Neural cell (in vitro differentiated cells): ENCODE measurements around the gene KRTAP5-6. TPM values are rescaled to one million over a fixed set of nuclear protein-coding genes. Genes with fewer than 3 reads are reported as not detected.

ENCODE experiments used
- H2AFZ ChIP-seq: fragments of 200-600, 300-800 bp; sonication (generic), shearing (Covaris generic); 2 replicates; pipeline ENCODE4 v1.6.0; 2014; ENCODE audit warnings: low read depth, mild to moderate bottlenecking, antibody characterized with exemption, low read length, moderate library complexity
- H3F3A ChIP-seq: fragments of 200-600 bp; shearing (Covaris generic); 2 replicates; pipeline ENCODE4 v1.6.1; 2016; ENCODE audit warnings: mild to moderate bottlenecking, moderate library complexity, mixed read lengths, antibody characterized with exemption, low read length; ENCODE audit not compliant: insufficient read depth, poor library complexity, severe bottlenecking
- H3K27ac ChIP-seq: fragments of 200-600, 300-800 bp; sonication (generic), shearing (Covaris generic); 2 replicates; pipeline ENCODE4 v1.5.1; 2014; ENCODE audit warnings: mild to moderate bottlenecking, low read length, moderate library complexity
- H3K27me3 ChIP-seq: fragments of 300-800, 200-600 bp; sonication (generic), shearing (Covaris generic); 2 replicates; pipeline ENCODE4 v1.6.0; 2014; ENCODE audit warnings: mild to moderate bottlenecking, low read depth, low read length, moderate library complexity; ENCODE audit not compliant: insufficient read depth
- H3K36me3 ChIP-seq: fragments of 300-800, 200-600 bp; sonication (generic), shearing (Covaris generic); 2 replicates; pipeline ENCODE4 v1.5.1; 2014; ENCODE audit warnings: mild to moderate bottlenecking, antibody characterized with exemption, low read length, moderate library complexity; ENCODE audit not compliant: insufficient read depth
- H3K4me2 ChIP-seq: fragments of 300-800, 200-600 bp; sonication (generic), shearing (Covaris generic); 2 replicates; pipeline ENCODE4 v1.6.0; 2014; ENCODE audit warnings: mild to moderate bottlenecking, low read length
- H3K4me3 ChIP-seq: fragments of 300-800, 200-600 bp; sonication (generic), shearing (Covaris generic); 2 replicates; pipeline ENCODE4 v1.5.1; 2014; ENCODE audit warnings: mild to moderate bottlenecking, low read length, moderate library complexity
- H3K79me2 ChIP-seq: fragments of 200-600 bp; shearing (Covaris generic); replicated peaks from 2 replicates; pipeline ENCODE4 v1.6.0; 2014; ENCODE audit warnings: mild to moderate bottlenecking, low read length, moderate library complexity; ENCODE audit not compliant: insufficient read depth
- H3K9ac ChIP-seq: fragments of 300-800, 200-600 bp; sonication (generic), shearing (Covaris generic); 2 replicates; pipeline ENCODE4 v1.6.1; 2016; ENCODE audit warnings: mild to moderate bottlenecking, low read length, mixed read lengths
- H3K9me2 ChIP-seq: fragments of 200-600 bp; shearing (Covaris generic); 2 replicates; pipeline ENCODE4 v1.6.1; 2016; ENCODE audit warnings: mild to moderate bottlenecking, low read length, mixed read lengths; ENCODE audit not compliant: insufficient read depth
- H3K9me3 ChIP-seq: fragments of 200-600, 300-800 bp; sonication (generic), shearing (Covaris generic); 2 replicates; pipeline ENCODE4 v1.6.1; 2016; ENCODE audit warnings: mild to moderate bottlenecking, mixed run types, low read length, moderate library complexity, mixed read lengths
- H4K20me1 ChIP-seq: fragments of 200-600 bp; shearing (Covaris generic); 2 replicates; pipeline ENCODE4 v1.6.1; 2016; ENCODE audit warnings: mild to moderate bottlenecking, mixed run types; ENCODE audit not compliant: insufficient read depth
- CTCF ChIP-seq: fragments of 450-650 bp; IDR thresholded peaks from 2 replicates; pipeline ENCODE4 v1.5.1; 2014; ENCODE audit warnings: antibody characterized with exemption, mild to moderate bottlenecking, moderate library complexity; ENCODE audit not compliant: poor library complexity, severe bottlenecking
- EP300 ChIP-seq: fragments of 450-650 bp; conservative IDR thresholded peaks from 2 replicates; pipeline ENCODE4 v1.6.1; 2014; ENCODE audit warnings: antibody characterized with exemption, mild to moderate bottlenecking, moderate library complexity; ENCODE audit not compliant: poor library complexity, severe bottlenecking
- EZH2 ChIP-seq: fragments of 200-600, 300-800 bp; shearing (Covaris generic), sonication (generic); IDR thresholded peaks from 2 replicates; pipeline ENCODE4 v1.6.1; 2014; ENCODE audit warnings: antibody characterized with exemption, low read length, borderline replicate concordance, mild to moderate bottlenecking; ENCODE audit not compliant: insufficient read depth, poor library complexity, severe bottlenecking
- MXI1 ChIP-seq: fragments of 450-650 bp; conservative IDR thresholded peaks from 2 replicates; pipeline ENCODE4 v1.6.1; 2014; ENCODE audit warnings: antibody characterized with exemption, mild to moderate bottlenecking; ENCODE audit not compliant: poor library complexity, severe bottlenecking
- POLR2AphosphoS5 ChIP-seq: IDR thresholded peaks from 2 replicates; pipeline ENCODE4 v1.6.1; 2012
- RAD21 ChIP-seq: fragments of 450-650 bp; conservative IDR thresholded peaks from 2 replicates; pipeline ENCODE4 v1.6.1; 2014; ENCODE audit warnings: antibody characterized with exemption, mild to moderate bottlenecking, moderate library complexity
- SMC3 ChIP-seq: fragments of 450-650 bp; conservative IDR thresholded peaks from 2 replicates; pipeline ENCODE4 v1.6.1; 2014; ENCODE audit warnings: antibody characterized with exemption, mild to moderate bottlenecking, moderate library complexity; ENCODE audit not compliant: poor library complexity
- TAF1 ChIP-seq: IDR thresholded peaks from 2 replicates; pipeline ENCODE4 v1.6.1; 2012; ENCODE audit warnings: low read depth
- polyA plus RNA-seq: library from polyadenylated mRNA; depleted of rRNA; stranded (reverse); fragments of >200 nt; gene quantifications from 2 replicates; pipeline ENCODE4 v1.2.3, GENCODE V29; 2014
- TF ChIP-seq, protein P1 (sequence below): IDR thresholded peaks from 2 replicates; pipeline ENCODE4 v1.6.1; 2012; ENCODE audit warnings: borderline replicate concordance

KRTAP5-6 gene
- polyA plus RNA-seq, 1 donor from 2014 or later: not detected

DNA sequence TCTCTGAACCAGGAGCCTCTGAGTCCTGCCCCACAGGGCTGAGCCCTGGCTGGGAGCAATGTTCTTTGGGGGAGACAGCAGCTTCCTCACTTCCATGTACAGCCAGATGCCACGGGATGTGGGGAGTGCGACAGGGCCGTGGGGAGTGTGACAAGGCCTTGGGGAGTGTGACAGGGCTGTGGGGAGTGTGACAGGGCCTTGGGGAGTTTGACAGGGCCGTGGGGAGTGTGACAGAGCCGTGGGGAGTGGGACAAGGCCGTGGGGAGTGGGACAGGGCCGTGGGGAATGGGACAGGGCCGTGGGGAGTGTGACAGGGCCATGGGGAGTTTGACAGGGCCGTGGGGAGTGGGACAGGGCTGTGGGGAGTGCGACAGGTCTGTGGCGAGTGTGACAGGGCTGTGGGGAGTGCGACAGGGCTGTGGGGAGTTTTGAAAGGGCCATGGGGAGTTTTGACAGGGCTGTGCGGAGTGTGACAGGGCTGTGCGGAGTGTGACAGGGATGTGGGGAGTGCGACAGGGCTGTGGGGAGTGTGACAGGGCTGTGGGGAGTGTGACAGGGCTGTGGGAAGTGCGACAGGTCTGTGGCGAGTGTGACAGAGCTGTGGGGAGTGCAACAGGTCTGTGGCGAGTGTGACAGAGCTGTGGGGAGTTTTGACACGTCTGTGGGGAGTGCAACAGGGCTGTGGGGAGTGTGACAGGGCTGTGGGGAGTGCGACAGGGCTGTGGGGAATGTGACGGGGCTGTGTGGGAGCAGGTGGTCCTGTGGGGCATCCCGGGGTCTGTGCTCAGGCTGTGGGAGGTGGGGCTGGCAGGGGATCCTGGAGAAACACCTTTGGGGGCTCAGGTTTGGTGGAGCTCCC lies 6.6 kb upstream of the KRTAP5-6 start:
- no peaks in the 10 kb centered on the region for H3K36me3 ChIP-seq
- H3K4me3 ChIP-seq: no peak overlapping the region
- no peak overlapping the region for H3K9ac ChIP-seq
- no peaks in the 10 kb centered on the region for H3K27me3 ChIP-seq
- H3K9me3 ChIP-seq: no peaks in the 10 kb centered on the region
- H4K20me1 ChIP-seq: no peaks in the 10 kb centered on the region
- H3F3A ChIP-seq: no peaks in the 10 kb centered on the region
- TF ChIP-seq POLR2AphosphoS5 (no peak), CTCF (no peak), MXI1 (no peak), SMC3 (no peak), RAD21 (no peak), EZH2 (no peak), TAF1 (no peak), EP300 (no peak)
- TF ChIP-seq, protein P1, sequence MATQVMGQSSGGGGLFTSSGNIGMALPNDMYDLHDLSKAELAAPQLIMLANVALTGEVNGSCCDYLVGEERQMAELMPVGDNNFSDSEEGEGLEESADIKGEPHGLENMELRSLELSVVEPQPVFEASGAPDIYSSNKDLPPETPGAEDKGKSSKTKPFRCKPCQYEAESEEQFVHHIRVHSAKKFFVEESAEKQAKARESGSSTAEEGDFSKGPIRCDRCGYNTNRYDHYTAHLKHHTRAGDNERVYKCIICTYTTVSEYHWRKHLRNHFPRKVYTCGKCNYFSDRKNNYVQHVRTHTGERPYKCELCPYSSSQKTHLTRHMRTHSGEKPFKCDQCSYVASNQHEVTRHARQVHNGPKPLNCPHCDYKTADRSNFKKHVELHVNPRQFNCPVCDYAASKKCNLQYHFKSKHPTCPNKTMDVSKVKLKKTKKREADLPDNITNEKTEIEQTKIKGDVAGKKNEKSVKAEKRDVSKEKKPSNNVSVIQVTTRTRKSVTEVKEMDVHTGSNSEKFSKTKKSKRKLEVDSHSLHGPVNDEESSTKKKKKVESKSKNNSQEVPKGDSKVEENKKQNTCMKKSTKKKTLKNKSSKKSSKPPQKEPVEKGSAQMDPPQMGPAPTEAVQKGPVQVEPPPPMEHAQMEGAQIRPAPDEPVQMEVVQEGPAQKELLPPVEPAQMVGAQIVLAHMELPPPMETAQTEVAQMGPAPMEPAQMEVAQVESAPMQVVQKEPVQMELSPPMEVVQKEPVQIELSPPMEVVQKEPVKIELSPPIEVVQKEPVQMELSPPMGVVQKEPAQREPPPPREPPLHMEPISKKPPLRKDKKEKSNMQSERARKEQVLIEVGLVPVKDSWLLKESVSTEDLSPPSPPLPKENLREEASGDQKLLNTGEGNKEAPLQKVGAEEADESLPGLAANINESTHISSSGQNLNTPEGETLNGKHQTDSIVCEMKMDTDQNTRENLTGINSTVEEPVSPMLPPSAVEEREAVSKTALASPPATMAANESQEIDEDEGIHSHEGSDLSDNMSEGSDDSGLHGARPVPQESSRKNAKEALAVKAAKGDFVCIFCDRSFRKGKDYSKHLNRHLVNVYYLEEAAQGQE: no peak
- no peak overlapping the region for H2AFZ ChIP-seq
- no peak overlapping the region for H3K4me2 ChIP-seq
- H3K27ac ChIP-seq: no peak overlapping the region
- no peaks in the 10 kb centered on the region for H3K79me2 ChIP-seq
- H3K9me2 ChIP-seq: no peaks in the 10 kb centered on the region

DNA sequence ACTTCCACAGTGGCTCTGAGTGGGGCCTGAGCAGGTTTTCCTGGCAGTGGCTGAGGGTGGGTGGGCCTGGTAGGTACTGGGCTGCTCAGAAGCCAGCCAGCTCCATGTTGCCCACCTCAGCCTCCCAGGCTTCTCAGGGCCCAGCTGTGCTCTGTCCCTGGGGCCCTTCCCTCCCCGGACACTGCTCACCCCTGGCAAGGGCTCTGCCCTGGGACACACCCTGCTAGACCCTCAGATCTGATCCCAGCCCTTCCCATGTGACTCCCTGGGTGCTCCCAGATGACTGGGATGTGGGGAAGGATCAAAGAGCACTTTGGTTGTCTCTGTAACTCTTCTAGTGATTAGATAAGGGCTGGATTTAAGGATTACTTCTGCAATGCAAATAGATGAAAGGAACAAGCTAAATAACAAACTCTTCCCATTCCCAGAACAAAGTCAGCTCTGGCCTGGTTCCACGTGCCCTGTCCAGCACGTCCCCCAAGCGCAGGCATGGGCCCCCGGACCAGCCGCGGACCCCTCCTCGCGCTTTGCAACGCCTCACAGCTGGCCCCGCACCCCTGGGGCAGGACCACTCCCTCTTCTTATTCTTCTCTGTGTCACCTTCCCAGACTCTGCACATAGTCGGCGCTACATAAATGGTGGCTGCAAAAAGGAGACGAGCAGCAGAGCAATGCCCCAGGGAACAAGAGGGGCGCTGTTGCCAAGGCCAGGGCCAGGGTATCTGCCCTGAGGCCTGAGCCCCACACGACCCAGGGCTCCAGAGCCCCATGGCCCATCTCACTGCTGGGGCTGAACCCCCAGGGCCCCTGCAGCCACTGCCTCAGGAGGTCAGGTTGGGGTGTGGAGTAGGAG lies 5.7 kb upstream of the KRTAP5-6 start:
- no peak overlapping the region for H3K9ac ChIP-seq
- H3K79me2 ChIP-seq: no peaks in the 10 kb centered on the region
- H3K9me2 ChIP-seq: no peaks in the 10 kb centered on the region
- H3K27ac ChIP-seq: no peak overlapping the region
- no peak overlapping the region for H3K4me3 ChIP-seq
- H3K9me3 ChIP-seq: no peaks in the 10 kb centered on the region
- no peaks in the 10 kb centered on the region for H4K20me1 ChIP-seq
- H3F3A ChIP-seq: no peaks in the 10 kb centered on the region
- H2AFZ ChIP-seq: no peak overlapping the region
- H3K4me2 ChIP-seq: no peak overlapping the region
- TF ChIP-seq EZH2 (no peak), TAF1 (no peak), CTCF (no peak), POLR2AphosphoS5 (no peak)
- TF ChIP-seq, protein P1: no peak
- no peaks in the 10 kb centered on the region for H3K27me3 ChIP-seq
- H3K36me3 ChIP-seq: no peaks in the 10 kb centered on the region
